GM11168 (cell line): ENCODE results near the gene DCHS1.

Experiments used
- in situ Hi-C: fragments of 300-500 bp; cut with MboI; formaldehyde crosslinking; loops from one replicate; pipeline ENCODE4 v1.12.0; 2022; ENCODE audit warnings: low sequenced_read_pairs; ENCODE audit not compliant: unreplicated experiment

DCHS1 gene

DNA sequence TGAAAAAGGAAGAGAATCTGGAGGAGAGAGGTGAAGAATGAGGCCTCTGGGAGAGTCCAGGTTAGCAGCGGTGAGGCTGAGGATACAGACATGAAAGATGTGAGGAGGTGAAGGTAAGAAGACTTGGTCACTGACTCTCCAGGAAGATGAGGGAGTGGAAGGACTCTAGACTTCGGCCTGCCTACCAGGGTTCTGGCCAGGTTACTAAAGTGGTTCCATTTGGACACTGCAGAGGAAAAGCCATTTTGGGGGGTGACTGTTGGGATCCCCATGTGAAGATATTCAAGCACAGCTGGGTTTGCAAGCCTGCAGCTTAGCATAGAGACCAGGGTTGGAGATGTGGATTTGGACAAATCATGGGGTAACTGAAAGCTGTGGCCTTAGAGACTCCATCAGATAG lies 7.8 kb downstream of the DCHS1 start:
- in situ Hi-C loops: no loop called here

DNA sequence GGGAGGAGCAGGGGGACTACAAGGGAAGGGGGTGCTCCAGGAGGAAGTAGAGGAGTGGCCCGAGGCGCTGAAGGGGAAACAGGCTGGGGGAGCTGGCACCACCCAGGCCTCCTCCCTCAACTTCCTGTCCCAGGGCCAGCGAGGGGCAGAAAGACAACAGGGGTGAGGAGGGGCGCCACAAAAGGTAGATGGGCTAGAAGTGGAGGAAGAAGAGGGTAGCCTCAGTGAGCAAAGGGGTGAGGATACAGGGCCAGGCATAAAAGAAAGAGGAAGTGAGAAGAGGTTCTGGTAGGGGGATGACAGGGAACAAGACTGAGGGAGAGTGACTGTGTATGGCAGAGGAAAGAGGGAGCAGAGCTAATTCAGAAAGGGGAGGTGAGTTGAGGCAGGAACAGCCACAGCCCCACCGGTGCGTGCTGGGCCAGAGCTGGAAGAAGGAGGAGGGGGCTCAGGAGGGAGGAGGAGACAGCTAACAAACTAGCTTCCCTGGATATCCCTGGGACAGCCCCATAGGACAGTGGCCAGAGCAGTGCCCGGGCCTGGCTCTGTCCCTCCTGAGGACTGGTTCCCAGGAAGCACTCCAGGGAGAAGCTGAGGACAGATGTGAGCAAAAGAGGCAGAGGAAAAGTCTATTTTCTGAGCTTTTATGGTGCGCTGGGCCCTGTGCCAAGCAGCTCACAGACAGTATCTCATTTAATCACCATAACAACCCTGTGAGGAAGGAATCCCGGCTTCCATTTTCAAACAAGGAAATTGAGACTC lies 8.5 kb downstream of the DCHS1 start:
- in situ Hi-C loops: no loop called here

DNA sequence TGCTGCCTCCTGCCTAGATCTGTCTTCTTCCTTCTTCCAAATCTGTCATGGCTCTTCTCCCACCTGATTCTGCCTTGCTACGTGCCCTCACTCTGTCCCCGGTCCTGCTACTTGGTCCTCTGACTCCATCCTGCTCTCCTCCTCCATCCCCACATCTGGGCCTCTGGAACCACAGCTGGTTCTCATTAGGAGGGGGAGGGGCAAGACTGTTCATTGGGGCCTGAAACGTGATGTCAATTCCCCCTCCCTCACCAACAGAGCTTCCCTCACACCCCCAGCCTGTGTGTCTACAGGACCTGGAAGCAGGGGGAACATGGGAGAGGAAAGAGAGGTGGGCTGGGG lies 9.1 kb downstream of the DCHS1 start:
- in situ Hi-C loops: no loop called here

DNA sequence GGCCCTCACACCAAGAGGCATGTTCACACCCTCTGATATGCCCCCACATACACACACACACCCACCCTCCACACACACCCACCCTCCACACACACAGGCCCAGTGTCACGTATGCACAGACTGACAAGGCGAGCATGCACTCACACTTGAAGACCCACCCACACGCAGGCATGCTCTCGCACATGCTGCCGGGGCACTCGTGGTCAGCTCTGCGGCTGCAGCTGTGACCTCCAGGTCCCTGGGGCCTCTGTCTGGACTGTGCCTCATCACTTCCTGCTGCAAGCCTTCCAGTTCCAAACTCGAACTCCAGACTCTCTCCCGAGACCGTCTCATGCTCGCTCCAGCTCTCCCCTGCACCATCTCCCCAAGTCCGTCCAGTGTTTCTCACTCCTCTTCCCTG lies 9.5 kb downstream of the DCHS1 start:
- in situ Hi-C loops: no loop called here

DNA sequence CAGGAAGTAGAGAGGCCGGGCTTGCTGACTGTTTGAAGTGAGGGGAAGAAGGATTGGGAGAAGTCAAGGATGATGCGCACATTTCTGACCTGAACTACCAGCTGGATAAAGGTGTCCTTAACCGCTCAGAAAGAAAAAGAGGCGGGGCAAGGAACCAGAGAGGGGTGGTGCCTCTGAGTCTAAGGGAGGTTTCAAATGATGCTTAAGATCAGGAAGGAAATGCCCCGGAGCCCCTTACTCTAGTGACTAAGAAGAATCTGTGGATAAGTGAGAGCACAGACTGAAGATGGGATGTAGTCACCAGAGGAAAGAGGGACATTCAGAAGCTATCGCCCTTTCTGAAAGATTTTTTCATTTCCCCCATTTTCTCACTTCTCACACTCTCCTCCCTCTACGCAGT lies 12.7 kb downstream of the DCHS1 start:
- in situ Hi-C loops: no loop called here

DNA sequence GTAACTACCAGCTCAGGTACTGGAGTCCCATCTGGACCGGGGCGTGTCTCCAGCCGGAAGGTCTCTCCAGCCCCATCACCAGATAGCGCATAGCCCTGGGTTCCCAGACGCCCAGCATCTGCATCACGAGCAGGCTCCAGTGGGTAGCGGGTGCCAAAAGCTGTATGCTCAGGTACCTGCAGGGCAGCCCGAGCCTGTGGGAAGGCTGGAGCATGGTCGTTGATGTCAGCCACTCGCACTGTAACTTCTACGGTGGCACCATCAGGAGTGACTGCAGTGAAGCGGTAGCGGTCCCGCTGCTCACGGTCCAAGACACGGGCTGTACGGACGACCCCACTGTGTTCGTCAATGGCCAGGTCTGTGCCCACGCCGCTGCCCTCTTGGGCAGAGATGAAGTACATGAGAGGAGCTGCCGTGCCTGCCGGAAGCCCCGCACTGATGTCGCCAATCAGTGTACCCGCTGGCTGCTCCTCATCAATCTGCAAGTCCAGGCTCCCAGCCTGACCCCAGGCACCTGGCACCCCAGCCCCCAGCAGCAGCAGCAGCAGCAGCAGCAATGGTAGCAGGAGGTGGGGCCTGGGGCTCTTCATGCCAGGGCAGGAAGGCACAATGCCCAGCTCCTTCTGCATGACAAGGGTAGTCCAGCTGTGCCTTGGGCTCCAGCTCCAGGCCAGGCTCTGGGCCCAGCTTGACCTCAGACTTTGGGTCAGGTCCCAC lies 14.5 kb downstream of the DCHS1 start:
- in situ Hi-C loops: no loop called here

DNA sequence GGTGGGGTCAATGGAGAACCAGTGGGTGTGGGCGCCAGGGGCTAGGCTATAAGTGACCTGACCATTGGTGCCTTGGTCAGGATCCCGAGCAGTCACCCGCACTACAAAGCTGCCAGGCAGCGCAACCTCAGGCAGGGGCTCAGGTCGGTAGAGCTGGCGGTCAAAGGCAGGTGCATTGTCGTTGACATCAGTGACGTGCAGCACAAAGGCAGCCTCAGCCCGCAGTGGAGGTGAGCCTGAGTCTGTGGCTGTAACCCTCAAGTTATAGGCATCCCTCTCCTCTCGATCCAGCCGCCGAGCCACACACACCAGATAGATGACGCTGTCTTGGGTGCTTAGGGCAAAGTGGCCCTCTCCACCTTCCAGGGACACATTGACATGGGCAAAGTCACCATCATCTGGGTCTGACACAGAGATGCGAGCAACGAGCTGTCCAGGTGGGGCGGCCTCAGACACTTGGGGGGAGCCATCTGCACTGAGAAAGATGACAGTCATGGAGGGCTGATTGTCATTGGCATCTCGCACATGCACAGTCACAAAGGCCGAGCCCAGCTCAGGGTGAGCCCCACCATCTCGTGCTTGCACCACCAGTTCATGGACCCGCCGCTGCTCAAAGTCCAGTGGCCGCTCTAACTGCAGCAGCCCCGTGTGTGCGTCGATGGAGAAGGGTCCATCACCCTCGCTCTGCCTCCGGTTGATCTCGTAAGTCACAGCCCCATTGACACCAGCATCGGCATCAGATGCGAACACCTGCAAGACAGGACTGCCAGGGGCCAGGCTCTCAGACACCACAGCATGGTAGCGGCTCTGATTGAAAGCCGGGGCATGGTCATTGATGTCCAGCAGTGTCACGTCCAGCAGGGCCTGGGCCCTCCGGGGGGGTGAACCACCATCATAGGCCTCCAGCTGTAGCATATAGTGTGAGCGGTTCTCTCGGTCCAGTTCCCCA lies 15.3 kb downstream of the DCHS1 start:
- in situ Hi-C loops: no loop called here

DNA sequence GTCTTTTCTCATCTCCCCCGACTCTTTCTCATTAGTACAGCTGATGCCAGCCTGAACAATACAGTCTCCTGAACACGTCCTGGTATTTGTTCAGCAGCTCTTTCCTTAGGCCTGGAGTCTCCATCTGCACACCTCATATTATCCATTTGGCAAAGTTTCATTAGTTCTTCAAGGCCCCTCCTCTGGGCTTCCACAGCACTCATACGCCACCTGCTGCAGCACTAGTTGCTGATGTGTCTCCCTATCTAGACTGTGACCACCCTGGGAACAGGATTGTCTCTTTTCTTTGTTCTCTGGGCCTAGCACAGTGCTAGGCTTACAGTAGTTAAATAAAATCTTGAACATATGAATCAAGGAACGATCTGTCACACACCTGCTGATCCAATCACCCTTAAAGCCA lies 17.2 kb downstream of the DCHS1 start:
- in situ Hi-C loops: no loop called here

DNA sequence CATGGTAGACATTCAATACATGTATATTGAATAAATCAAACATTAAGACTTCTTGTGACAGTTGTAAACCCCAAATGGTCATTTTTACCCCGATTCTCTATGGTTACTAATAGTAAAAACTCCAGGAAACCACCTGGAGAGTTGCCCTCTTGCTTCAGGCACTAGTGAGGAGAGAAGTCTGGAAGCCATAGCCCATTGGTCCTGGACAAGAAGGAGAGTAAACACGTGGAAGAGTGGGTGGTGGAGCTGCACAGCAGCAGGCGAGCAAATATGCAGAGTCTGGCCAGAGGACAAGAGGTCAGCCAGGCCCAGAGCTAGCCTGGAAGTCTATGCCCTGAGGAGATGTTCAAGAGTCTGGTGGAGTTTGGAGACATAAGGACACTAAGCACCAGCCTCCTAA lies 17.7 kb downstream of the DCHS1 start:
- in situ Hi-C loops: no loop called here

DNA sequence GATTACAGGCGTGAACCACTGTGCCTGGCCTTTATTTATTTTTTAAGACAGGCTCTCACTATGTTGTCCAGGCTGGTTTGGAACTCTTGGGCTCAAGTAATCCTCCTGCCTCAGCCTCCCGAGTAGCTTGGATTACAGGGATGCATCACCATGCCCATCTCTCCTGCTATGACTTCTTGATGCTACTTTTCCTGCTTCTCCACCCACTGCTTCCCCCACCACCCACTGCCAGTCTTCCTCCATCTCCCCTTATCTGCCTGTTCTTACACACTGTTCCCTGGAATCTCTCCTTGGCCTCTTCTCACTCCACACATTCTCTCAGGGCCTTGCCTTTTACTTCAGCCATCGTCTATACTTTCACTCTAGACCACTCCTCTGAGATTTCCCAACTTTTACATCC lies 19.1 kb downstream of the DCHS1 start:
- in situ Hi-C loops: no loop called here

DNA sequence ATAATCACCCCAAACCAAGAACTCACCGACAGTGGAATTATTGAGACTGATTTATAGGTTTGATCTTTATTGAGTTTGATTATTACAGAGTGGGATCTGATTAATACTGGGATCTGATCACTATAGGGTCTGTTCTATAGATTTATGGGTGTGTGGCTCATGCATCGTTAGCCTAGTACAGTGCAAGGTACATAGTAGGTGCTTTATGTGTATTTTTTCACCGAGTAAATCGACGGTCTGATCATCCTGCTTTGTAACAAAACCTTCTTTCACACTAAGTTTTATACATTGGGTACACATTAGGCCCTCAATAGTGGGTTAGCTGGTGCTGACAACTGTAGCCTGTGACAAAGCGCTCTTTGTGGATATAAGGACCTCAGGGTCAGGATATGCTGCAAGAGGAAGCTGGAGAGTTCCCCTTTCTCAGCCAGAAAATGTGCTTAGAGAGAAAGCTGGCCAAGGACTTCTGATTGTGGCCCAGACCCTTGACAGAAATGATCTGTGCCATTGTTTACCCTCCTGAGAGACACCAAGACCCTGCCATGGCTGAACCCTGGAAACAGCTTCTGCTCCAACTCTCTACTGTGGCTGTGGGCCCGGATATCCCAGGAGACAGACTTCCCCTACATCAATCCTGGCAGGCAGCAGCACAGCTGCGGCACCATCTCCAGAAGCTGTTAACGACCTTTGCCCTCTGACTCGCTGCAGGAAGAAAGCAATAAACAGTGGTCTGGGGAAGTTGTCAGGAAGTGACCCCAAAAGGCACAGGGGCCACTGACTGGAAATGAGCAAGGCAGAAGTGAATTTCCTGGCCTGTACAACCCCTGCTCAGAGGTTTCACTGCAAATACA lies 20.3 kb downstream of the DCHS1 start:
- in situ Hi-C loops: no loop called here

DNA sequence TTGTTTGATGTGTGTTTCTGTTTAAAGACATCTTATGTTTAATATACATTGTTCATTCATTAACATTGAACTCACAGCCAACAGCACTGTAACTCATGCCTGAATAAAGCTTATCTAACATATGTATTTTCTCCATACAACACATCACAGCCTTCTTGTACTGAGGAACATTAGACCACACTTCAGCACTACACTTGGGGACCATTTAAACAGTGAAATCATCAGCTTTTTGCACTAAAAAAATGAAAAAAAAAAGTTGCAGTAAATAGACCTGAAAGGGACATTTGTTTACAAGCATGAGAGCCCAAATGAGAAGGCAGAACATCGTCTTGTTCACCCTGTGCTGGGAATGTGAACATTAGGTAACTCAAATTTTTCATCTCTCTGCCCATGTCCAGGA lies 21.1 kb downstream of the DCHS1 start:
- in situ Hi-C loops: no loop called here

DNA sequence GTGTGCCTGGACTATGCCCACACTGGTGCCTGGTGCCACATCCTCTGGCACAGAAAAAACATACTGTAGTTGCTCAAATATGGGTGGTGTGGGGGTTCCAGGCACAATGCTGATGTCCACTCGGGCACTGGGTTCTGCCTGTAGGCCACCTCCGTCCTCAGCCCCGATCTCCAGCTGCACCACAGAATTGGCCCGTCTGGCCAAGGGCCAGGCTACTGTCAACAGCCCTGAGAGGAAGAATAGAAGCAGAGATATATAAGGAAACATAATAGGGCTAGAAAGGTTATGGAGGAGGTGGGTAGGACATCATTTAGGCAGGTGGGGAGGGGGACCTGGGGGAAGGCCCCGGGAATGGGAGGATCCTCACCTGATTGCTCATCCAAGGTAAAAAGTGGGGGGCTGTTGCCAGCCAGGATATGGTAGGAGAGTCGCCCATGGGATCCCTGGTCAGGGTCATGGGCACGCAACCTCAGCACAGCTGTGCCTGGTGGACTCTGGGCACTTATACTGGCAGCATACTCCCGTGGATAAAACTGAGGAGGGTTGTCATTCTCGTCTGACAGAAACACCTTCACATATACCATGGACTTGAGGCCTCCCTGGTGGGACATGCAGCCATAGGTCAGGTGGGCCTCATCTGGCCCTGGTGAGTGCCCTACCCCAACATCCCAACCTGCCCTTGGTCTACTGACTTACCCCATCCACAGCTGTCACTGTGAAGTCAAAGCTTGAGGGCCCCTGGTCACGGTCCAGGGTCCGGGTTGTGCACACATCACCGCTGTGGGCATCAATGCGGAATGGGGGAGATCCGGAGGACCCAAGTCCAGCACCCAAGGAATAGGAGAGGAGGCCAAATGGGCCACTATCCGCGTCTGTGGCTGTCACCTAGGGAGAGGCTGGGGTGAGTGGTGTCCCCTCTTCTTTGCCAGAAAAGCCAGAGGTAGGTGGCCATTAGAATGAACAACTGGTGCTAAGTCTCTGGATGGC lies 21.9 kb downstream of the DCHS1 start:
- in situ Hi-C loops: no loop called here

DNA sequence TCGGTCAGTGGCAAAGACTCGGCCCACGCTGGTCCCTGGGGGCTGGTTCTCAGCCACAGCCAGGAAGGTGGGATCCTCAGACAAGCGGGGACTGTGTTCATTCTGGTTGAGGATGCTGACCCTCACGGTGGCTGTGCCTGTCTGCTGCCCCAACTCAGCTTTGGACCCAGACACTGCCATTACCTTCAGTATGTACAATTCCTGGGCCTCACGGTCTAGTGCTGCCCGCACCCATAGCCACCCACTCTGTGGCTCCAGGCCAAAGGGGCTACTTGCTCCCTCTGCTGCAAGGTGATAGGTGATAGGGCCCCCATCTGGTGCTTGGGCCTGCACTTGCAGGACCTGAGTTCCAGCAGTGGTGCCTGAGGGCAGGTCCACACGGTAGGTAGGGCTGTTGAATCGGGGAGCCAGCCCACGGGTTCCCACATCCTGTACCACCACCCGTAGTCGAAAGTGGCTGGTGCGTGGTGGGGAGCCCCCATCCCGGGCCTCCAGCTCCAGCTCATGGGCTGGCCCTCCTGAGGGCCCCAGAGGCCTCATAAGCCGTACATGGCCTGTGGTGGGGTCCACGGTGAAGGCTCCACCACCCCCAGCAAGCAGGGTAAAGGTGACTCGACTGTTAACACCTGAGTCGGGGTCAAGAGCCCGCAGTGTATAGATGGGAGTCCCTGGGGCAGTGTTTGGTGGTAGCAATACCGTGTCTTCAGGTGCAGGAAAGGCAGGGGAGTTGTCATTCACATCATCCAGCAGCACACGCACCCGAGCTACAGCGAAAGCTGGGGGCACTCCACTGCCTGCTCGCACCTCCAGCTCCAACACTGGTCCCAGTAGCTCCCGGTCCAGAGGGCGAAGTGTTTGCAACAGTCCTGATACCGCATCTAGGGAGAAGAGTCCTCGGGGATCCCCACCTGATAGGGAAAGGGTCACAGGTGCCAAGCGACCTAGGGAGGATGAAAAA lies 23.2 kb downstream of the DCHS1 start:
- in situ Hi-C loops: no loop called here

DNA sequence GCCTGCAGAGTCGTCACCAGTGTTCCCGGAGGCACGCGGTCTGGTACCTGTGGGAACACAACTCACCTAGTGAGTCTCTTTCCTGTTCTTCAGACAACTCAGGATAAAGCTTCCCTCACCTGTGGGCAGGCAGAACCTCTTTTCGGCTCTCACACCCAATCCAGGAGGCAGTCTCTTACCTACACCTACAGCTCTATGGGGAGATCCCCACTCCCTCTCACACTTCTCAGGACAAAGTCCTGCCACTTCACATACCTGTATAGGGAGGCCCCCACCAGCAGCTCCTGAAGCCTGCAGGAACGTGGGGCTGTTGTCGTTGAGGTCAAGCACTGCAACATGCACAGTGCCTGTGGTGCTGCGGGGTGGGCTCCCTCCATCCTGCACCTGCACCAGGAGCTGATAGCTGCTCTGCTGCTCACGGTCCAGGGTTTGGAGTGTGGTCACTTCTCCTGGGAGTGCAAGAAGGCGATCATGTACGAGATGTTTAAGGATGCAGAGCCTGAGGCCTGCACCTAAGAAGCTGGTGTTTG lies 24.2 kb downstream of the DCHS1 start:
- in situ Hi-C loops: no loop called here

DNA sequence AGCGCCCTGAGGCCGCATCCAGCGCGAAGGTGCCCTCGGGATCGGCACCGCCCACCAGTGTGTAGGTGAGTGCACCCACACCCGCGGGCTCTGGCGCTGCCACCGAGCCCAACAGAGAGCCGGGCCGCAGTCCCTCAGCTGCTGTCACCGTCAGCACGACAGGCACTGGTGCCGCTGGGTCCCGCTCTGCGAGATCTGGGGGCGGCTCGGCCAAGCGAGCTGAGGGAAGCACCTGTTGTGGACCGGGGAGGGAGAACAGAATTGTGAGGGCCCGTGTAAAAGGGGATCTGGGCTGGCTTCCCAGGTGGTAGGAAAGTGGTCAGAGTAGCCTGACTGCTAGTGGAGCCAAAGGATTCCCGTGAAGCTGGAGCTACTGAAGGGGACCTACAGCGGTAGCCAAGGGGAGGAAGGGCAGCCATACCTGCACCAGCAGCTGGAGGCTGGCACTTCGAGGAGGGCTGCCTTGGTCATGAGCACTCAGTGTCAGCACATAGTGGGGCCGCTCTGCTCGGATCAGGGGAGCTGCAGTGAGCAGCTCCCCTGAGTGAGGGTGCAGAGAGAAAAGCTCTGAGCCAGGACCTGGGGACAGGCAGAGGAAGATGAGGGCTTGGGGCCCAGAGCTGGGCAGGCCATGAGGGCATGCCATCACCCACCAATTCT lies 24.8 kb downstream of the DCHS1 start:
- in situ Hi-C loops: no loop called here
